ENCODE data around the gene MICAL2.

The MICAL2 gene

DNA sequence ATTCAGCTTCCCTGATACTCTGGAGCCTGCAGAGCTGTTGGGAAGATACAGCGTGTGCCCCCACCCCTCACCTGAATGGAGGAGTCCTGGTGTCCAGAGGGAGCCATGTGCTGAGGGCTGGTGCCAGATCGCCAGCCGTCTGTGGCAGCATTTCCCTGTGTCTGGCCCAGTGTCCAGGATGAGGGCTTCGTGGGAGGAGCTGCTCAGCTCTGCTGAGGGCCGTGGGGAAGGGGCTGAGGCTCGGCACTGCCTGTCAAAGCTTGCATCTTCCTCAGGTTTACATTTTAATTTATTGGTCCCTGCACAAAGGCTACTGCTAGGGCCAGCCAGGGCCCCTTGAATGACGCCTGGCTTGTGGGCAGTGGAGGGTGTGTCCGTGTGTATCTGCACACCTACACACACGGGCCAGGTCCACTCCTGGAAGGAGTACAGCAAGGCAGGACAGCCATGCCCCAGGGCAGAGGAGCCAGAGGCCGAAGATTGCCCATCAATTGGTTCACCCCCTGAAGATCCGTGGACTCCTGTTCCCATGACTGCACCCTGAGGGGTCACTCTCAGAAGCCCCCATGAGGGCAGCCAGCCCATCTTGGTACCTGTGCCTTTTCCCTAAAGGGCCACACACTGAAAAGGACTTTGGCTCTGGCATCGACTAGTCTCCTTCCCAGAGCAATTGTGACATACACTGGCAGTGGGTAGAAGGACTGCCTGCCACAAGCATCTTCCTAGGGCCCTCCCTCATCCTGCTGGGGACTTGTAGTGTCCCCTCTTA is 159.2 kb downstream of the MICAL2 start:
- DNase-seq (ENCODE audit: low read depth, low spot score), result no peak

DNA sequence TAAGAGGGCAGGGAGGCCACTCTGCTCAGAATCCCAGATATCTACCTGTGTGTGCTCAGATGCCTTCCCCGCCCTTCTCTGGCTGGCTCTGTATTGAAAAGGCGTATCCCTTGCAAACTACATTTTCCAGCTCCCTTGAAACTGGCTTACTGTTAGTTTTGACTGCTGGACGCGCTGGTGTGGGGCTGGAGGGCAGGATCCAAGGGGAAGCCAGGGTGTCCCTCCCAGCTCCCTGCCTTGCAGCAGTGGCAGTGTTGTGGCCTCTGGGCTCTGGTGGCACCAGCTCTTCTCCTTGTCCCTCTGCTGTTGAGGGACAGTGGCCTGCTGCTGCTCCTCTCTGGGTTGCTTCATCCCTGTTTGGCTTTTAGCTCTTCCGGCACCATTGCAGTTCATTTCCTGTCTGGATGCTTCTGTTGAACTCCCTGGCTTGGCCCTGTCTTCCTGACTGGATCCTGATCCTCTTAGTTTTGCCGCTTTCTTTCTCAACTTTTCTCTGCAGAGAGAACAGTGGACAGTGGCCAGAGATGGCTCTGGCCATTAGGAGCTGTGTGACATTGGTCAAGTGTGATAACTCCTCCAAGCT is 159.9 kb downstream of the MICAL2 start:
- no peak for DNase-seq (ENCODE audit: low read depth, low spot score)

DNA sequence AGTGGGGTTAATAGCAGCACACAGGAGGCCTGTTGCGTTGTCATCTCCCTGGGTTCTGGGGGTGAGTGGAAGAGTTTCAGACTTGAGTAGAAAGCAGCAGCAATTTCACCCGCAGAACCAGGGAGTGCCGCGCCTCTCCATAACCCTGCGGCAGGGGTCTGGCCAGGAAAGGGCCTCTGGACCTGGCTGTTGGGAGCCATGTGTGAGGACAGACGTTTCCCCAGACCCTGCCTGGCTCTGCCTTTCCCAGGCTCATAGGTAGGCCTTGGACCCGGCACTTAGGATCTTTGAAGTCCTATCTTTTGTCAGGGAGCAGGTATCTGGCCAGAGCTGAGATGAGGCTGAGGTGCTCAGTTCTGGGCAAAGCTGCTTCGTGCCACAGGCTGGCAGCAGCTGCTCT is 160.4 kb downstream of the MICAL2 start:
- no peak for DNase-seq (ENCODE audit: low read depth, low spot score)

DNA sequence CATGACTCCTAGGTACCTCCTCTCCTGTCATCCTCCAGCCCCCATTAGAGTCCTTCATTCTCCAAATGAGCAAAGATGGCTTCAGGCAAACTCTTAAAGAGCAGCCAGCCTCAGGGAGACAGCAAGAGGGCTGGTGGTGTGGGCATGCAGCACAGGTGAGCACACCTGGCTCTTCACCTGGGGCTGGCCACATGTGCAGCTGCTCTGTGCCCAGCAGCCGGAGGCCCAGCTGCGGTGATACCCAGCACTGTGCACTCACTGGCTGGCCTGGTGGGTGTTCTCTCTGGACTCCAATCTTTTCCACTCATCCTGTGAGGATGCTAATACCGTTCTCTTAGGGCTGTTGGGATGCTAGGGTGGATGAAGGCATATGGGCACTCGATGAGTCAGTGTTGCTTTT is 160.9 kb downstream of the MICAL2 start:
- no peak for DNase-seq (ENCODE audit: low read depth, low spot score)

DNA sequence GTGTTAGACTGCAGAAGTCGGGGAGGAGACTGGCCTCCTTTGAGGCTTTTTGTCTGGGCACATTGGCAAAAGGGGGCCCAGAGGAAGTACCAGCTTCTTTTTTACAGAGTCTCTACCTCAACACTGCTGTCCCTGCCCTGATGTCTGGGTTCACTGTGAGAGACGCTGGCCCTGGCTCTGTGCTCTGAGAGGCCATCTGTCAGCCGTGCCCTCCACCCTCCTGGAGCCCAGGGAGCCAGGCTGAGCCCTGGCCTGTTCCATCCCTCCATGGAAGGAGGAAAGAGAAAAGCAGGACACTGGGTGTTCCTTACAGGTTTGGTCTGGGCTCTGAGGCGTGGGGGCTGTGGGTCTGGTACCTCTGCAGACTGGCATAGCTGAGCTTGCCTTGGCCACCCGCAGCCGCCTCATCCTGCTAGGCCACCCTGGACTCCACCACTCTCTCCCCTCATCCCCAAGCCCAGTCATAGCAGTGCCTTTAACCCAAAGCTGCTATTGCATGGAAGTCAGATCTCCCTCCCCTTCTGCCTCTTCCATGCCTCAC is 161.5 kb downstream of the MICAL2 start:
- no peak for DNase-seq (ENCODE audit: low read depth, low spot score)

DNA sequence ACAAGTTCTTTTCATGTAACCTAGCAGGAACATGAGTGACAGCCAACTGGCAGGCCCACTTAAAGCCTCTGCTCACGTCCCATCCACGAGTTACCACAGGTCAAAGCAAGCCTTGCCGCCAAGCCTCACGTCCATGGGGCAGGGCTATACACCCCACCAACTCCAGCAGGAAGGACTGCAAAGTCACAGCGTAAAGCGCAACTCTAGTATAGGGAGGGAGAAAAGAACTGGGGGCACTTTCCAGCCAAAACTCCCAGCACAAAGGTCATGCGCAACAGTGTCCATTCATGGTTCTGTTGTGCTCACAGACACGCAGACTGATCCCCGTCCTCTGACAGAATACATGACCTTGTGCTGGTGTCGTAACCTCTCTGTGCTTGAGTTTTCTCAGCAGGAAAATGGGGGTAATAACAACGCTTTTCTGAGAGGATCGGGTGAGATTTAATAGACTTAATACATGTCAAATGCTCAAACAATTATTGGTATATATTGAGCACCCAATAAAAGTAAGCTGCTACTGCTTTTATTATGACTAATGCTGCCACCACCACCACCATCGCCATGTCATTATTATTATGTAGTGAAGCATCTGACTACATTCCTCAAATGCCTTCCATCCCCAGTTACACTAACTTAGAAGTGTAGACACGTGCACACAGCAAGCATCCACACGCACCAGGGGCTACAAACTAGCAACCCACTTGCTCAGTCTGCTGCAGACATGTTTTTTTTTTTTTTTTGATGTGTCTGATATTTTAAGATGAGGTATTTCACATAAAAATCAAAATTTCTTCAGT is 162.6 kb downstream of the MICAL2 start:
- no peak for DNase-seq (ENCODE audit: low read depth, low spot score)

DNA sequence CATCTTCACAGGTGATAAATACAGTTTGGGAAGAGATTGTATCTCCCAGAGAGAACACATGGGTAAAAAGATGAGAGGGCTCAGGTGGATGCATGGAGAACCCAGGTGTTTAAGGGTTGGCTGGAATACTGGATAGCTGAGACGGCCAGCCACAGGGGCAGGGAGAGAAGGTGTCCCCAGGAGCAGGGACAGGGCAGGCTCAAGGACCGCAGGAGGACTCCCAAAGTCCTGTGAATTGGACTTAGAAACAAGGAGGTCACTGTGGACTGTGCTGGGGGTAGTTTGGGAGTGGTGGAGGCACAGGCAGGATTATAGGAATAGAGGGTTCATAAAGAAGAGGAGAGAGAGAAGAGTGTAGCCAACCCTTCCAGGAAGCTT is 163.2 kb downstream of the MICAL2 start:
- DNase-seq (ENCODE audit: low read depth, low spot score), result no peak

DNA sequence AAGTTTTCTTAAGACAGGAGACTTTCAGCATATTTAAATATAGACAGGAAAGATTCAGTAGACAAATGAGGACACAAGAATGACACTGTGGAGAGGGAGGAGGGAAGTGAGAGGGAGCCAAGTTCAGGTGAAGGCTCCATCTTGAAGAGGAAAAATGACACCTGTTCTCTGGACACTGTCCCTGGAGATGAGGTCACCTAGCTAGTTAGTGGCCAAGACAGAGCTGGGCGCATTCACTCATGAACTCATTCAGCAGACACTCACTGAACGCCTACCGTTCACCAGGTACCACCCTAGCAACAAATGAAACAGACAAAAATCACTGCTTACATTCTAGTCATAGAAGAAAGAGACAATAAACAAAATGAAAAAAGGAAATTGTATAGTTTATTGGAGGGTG is 163.7 kb downstream of the MICAL2 start:
- no peak for DNase-seq (ENCODE audit: low read depth, low spot score)

DNA sequence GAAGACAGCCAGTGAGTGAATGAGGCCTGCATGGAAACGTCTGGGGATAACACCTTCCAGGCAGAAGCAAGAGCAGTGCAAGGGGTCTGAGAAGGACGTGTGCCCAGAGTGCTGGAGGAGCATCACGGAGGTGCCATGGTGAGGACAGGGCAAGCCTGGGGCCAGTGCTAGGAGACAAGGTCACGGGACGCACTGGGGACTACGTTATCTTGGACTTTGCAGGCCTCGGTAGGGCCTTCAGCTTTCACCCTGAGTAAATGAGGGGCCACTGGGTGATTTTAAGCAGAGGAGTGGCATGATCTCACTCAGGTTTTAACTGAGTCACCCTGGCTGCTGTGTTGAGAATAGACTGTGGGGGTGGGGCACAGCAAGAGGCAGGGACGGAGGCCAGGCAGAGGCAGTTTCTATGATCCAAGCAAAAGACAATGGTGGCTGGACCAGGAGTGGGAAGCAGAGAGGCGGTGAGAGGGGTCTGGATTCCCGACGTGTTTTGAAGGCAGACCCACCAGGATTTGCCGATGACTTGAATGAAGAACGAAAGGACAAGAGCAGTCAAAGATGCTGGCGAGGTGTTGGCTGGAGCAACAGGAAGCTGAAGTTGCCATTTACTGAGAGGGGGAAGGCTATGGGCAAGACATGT is 164.3 kb downstream of the MICAL2 start:
- no peak for DNase-seq (ENCODE audit: low read depth, low spot score)

DNA sequence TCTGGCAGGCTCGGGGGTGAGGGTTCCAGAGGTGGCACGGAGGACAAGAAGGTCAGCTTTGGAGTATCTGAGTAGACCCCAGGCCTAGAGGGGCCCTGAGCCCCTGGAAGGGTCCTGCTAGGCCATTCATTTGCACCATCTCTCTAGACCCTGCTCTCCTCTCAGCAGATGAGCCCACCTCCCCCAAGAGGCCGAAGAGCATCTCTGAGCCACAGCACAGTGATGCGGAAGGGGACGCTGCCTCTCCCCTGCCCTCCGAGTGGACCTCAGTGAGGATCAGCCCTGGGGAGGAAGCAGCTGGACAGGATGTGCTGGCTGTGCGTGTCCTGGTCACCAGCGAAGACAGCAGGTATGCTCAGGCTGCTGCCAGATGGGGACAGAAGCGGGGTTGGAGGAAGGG is 165.4 kb downstream of the MICAL2 start:
- no peak for DNase-seq (ENCODE audit: low read depth, low spot score)

DNA sequence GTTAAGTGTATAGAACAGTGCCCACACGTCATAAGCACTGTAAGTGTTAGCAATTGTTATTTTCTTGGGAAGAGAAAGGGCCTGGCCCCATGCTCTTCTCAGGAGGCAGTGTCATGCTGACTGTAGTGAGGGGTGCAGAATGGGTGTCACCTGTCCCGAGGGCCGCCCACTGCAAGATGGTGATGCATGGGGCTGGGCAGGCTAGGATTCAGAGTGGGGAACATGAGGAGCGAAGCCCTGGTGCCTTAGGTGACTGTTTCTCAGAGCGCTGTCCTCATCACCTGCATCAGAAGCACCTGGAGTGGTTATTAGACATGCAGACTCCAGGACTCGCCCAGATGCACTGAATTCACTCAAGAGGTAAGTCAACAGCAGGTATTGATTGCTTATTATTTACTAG is 166.0 kb downstream of the MICAL2 start:
- no peak for DNase-seq (ENCODE audit: low read depth, low spot score)

DNA sequence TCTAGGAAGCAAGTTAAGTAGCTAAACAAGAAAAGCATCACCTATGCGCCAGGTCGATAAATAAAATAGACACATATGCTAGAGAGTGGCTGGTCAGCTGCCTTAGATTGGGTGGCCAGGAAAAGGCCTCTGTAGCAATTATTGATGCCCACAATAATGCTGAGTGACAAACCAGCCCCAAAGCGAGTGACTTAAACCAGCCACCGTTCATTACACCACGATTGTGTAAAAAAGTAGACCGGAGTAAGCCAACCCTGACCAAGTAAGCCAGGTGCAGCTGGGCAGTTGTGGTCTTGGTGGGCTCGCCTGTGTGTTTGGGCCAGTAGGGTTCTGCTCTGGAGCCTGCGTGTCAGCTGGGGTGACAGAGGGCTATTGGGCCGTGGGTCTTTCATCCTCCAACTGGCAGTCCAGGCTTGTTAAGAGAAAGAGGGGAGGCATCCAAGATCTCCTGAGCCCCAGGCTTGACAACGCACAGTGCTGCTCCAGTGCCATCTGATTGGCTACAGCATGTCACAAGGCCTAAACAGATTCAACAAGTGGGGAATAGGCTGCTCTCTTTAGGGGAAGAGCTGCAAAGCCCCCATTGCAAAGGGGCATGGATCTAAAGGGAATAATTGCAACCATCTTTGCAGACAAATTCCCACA is 166.6 kb downstream of the MICAL2 start:
- no peak for DNase-seq (ENCODE audit: low read depth, low spot score)

DNA sequence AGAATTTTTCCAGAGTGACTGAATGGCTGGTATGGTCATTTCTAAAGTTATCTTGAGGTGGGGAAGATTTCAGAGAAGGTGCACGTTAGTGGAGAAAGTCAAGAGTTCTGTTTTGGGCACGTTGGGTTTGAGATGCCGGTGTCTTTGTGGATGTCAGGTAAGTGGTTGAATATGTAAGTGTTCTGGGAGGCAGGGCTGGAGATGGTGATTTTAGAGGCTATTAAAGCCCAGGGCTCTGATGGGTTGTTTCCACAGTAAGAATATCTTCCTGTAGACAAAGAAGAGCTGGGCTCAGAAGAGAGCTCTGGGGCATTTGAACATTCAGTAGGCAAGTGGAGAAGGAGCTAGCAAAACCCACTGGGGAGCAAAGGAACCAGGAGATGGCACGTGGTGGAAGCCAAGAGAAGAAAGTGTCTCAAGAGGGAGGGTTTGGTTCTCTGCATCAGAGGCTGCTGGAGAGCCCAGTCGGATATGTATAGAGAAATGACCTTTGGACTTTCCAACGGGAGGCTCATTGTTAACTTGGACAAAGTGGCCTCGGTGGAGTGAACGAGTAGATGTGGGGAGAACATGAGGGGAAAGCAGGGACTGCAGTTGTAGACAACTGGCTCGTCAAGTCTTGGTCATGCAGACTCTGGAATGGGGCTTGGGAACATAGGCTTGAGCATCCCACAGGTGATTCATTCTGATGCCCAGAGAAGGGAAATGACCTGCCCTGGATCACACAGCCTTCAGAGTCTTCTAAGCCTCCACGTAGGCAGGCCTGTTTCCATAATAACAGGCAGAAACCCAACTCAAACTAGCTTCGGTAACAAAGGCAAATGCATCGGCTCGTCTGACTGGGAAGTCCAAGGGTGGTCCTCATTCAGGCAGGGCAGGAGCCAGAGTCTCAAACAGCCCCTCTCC is 168.6 kb downstream of the MICAL2 start:
- DNase-seq (ENCODE audit: low read depth, low spot score), result no peak

DNA sequence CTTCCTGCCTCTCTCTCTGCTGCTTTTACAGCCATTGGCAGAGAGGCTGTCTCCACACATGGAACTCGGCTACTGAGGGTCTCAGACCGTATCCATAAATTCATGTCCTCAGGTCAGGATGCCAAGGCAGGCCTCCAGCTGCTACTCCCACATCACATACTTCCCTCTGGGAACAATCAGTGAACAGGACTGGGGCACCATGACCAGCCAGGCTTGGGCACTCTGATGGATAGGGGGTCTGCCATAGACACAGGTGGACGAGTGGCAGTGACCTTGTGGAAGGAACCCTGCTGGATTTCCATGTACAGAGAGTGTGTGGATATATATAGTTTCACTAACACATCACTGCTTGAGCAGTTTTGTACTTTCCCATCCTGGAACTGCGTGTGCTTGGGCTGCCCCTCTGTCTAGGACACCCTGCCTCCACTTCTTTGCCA is 169.3 kb downstream of the MICAL2 start:
- no peak for DNase-seq (ENCODE audit: low read depth, low spot score)

DNA sequence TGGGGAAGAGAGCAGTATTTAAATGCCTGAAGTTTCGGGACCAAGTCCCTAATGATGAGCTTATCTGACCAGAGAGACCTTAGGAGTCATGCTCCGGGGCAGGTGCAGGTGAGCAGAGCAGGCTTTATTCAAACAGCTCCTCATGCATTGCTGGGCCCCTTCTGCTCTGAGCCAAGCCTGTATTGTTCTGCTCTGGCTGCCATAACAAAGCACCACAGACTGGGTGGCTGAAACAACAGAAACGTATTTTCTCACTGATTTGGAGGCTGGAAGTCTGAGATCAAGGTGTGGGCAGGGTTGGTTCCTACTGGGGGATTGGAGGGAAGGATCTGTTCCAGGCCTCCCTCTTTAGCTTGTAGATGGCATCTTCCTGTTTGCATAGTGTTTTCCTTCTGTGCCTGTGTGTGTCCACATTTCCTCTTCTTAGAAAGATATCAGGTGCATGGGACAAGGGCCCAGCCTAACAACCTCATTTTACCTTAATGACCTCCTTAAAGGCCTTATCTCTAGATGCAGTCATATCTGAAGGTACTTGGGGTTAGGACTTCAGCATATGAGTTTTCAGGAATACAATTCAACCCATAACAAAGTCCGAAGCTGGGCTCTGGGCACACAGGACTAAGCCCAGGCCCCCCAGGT is 169.9 kb downstream of the MICAL2 start:
- no peak for DNase-seq (ENCODE audit: low read depth, low spot score)

DNA sequence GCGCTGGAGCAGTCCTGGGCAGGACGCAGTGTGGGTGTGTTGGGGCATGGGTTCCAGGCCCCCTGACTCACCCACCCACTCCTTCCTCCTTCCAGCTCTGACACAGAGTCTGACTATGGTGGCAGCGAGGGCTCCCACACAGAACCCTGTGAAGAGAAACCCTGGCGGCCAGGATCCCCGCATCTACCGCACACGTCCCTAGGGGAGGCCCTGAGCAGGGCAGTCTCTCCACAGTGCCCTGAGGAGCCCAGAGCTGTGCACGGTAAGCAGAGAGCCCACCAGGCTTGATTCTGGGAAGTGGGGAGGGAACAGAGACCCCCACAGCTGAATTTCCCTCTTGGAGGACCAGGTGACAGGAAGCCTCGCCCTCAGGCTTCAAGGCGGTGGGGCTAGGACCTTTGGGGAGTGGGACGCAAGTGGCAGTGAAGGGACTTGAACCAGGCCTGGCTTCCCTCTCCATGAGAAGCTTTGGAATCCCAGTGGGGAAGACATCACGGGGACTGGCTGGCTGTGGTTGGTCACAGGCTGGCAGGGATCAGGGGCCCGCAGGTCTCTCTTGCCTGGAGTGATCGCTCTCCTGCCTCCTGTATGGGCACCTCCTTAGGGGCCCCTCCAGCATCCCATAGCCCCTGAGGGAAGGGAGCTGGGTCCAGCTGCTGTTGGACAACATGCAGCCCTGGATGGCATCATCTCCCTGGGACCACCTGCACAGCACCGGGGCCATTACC is 170.6 kb downstream of the MICAL2 start:
- DNase-seq (ENCODE audit: low read depth, low spot score), result no peak

DNA sequence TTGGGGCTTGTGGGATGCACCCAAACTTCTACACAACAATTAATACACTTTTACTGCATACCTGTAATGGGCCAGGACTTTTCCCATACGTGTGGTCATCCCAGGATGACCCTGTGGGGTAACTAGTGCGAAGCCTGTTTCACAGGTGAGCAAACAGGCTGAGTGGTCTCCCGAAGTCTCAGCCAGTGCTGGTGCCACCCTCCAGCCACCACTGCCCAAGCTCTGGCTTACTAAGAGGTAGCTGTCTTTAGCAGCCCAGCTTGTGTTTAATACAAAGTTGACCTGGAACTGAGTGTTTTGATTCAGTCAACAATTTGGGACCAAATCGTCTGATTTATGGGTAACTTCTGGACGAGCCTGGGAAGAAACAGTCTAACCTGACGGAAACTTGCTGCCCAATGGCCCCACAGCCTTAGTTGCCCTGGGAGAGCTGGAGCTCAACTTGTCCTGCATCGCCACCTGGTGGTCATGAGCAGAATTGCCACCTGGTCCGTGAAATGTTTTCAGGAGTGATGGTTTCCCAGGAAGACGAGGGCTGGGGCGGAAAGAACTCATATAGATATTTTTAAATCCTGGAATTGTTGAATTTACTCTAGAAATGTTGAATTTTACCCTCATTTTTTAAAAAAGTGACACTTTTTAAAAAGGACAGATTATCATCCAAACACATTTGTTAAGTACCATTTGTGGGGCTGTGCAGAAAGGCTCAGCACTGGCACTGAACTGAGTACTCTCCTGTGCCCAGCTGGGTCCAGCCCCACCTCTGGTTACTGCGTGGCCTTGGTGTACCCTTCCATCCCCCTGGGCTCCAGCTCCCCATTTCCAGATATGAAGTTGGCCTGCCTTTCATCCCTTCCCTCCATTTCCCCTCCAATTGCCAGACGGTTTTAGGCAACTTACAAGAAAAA is 171.4 kb downstream of the MICAL2 start:
- DNase-seq (ENCODE audit: low read depth, low spot score), result peak; percentile 57

DNA sequence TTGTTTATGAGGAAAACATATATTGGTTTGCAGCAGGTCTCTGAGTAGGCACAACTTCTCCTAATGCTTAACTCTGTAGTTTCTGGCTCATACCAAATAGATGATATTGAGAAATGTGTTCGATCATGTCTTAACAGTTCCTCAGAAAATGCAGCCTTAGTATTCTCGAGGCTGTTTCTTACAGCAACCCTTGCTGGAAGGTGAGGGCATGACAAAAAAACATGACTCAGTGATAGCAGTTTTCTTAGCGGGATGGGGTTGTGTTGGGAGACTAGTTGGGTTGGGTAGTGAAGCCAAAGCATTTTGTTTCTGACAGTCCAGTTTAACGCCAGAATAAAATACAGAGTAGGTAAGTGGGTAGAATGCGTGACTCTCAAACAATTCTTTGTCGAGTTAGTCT is 172.3 kb downstream of the MICAL2 start:
- no peak for DNase-seq (ENCODE audit: low read depth, low spot score)
